Activated naive CD4-positive, alpha-beta T cell (primary cell): ENCODE data around the gene DOLPP1.

Experiments used
- DNase-seq, 4 experiments: peaks; one replicate each; lab custom pipeline; 2025; lab: John Stamatoyannopoulos, UW

Gene DOLPP1

GRCh38 chr9:129094387-129095169 is 13.7 kb downstream of the DOLPP1 start:
- DNase-seq: no peak

- no peak for DNase-seq
Observed at GRCh38 chr9:129095170-129095667, 14.3 kb downstream of the DOLPP1 start.

- no peak for DNase-seq
Observed at GRCh38 chr9:129095908-129096307, 15.0 kb downstream of the DOLPP1 start.

GRCh38 chr9:129097671-129098306 is 16.9 kb downstream of the DOLPP1 start:
- no peak for DNase-seq

GRCh38 chr9:129098328-129098727 is 17.4 kb downstream of the DOLPP1 start:
- no peak for DNase-seq

GRCh38 chr9:129100383-129101169 is 19.7 kb downstream of the DOLPP1 start:
- no peak for DNase-seq

- no peak for DNase-seq
Observed at GRCh38 chr9:129101279-129101678, 20.4 kb downstream of the DOLPP1 start.

- DNase-seq: no peak
Observed at GRCh38 chr9:129102095-129102525, 21.2 kb downstream of the DOLPP1 start.

- DNase-seq: no peak
Observed at GRCh38 chr9:129102791-129103594, 22.1 kb downstream of the DOLPP1 start.

- DNase-seq: no peak
Observed at GRCh38 chr9:129103595-129103965, 22.7 kb downstream of the DOLPP1 start.

- DNase-seq: no peak
Observed at GRCh38 chr9:129104051-129104450, 23.1 kb downstream of the DOLPP1 start.

- no peak for DNase-seq
Observed at GRCh38 chr9:129105857-129106694, 25.2 kb downstream of the DOLPP1 start.

- DNase-seq: no peak
Observed at GRCh38 chr9:129107651-129108050, 26.7 kb downstream of the DOLPP1 start.

- no peak for DNase-seq
Observed at GRCh38 chr9:129108083-129108804, 27.3 kb downstream of the DOLPP1 start.

GRCh38 chr9:129108805-129109536 is 28.1 kb downstream of the DOLPP1 start:
- DNase-seq: no peak

GRCh38 chr9:129109537-129109903 is 28.6 kb downstream of the DOLPP1 start:
- no peak for DNase-seq

GRCh38 chr9:129109952-129110739 is 29.2 kb downstream of the DOLPP1 start:
- no peak for DNase-seq

GRCh38 chr9:129110740-129111527 is 30.0 kb downstream of the DOLPP1 start, which contains the start of the genes CRAT and PTPA:
Gene CRAT (minus strand): TSS chr9:129110793. CDS start chr9:129110509, 284 bp downstream.
Gene PTPA (plus strand): TSS chr9:129111415. CDS start chr9:129111601, 186 bp downstream.
- peak; percentile 84 to 98 (median 94) for DNase-seq
